ENCODE measurements around the gene VWA5B2. TPM values are rescaled to one million over a fixed set of nuclear protein-coding genes. Genes with fewer than 3 reads are reported as not detected.

Gene VWA5B2
- total and polyA plus RNA-seq, 2 of the 13 experiments (the other 11 are each of a cell fraction or from before 2014, with no cell fraction given): 0.03 to 0.04 TPM

GRCh38 chr3:184193991-184194539 is 35.3 kb upstream of the VWA5B2 start:
- Histone ChIP-seq H3K4me2 (ENCODE audit: low read depth, low read length) (no peak overlapping the region), H3K9ac (ENCODE audit: insufficient read depth, low read depth, low read length) (no peak overlapping the region), H3K9me3 (ENCODE audit: low read length) (no peaks in the 10 kb centered on the region), H3K27ac (ENCODE audit: extremely low read length, insufficient read depth, low read length) (no peak overlapping the region), H3K36me3 (replicated peaks in 1 of 2; ENCODE audit: control insufficient read depth in 1 of 2, insufficient read depth in 2 of 2, low read length in 2 of 2) (peaks cover 25 to 55% of the 10 kb centered on the region in 2 experiments; a peak in 4 of 5 replicates), H4K20me1 (ENCODE audit: insufficient read depth, low read length) (no peaks in the 10 kb centered on the region), H3K4me1 (ENCODE audit: insufficient read depth, low read length) (peaks cover 12% of the 10 kb centered on the region), H3K79me2 (ENCODE audit: insufficient read depth, low read length) (peaks cover under 1% of the 10 kb centered on the region), H3K27me3 (ENCODE audit: control insufficient read depth in 1 of 2, insufficient read depth in 2 of 2, low read length in 2 of 2) (no peaks in the 10 kb centered on the region), H2AFZ (ENCODE audit: low read length) (no peak overlapping the region), H3K4me3 (replicated peaks in 1 of 3; ENCODE audit: insufficient read depth in 1 of 3, low read depth in 2 of 3, low read length in 3 of 3) (no peak overlapping the region)
- CTCF ChIA-PET (ENCODE audit: low intra/inter-chr PET ratio, low total read pairs): no interaction called here
- DNase-seq (ENCODE audit: low spot score) (no peak), FAIRE-seq (no peak), ATAC-seq (no peak)
- 100% methylated on average over 6 of the region's 9 CpGs for WGBS (ENCODE audit: low lambda C conversion rate)
- intact Hi-C loops (cut with micrococcal nuclease; ENCODE audit: unreplicated experiment): no loop called here
- POLR2A ChIA-PET: no interaction called here
- in situ Hi-C loops (cut with HindIII; ENCODE audit: extremely low pct_ligation_motif_present, low pct_unique_long_range_greater_than_20kb): no loop called here
- TF ChIP-seq THAP7 (CRISPR knock-in tag; IDR thresholded peaks at IDR 0.05): no peak
- TF ChIP-seq RELA (CRISPR knock-in tag; IDR thresholded peaks at IDR 0.05): no peak
- no peak for TF ChIP-seq ZNF660 (CRISPR knock-in tag; IDR thresholded peaks at IDR 0.05; ENCODE audit: borderline replicate concordance, low read depth)
- no peak for TF ChIP-seq BATF2 (CRISPR knock-in tag; IDR thresholded peaks at IDR 0.05)
- TF ChIP-seq, protein P1, sequence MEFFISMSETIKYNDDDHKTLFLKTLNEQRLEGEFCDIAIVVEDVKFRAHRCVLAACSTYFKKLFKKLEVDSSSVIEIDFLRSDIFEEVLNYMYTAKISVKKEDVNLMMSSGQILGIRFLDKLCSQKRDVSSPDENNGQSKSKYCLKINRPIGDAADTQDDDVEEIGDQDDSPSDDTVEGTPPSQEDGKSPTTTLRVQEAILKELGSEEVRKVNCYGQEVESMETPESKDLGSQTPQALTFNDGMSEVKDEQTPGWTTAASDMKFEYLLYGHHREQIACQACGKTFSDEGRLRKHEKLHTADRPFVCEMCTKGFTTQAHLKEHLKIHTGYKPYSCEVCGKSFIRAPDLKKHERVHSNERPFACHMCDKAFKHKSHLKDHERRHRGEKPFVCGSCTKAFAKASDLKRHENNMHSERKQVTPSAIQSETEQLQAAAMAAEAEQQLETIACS (CRISPR knock-in tag; IDR thresholded peaks at IDR 0.05): no peak
- no TSS peak for BruUV-seq (replicated peaks)

Measured in HepG2 (cell line).